Measurements from ENCODE around the gene UBE2R2. TPM values are rescaled to one million over a fixed set of nuclear protein-coding genes. Genes with fewer than 3 reads are reported as not detected.

The UBE2R2 gene
- total and polyA plus RNA-seq, 10 of the 15 experiments (the other 5 are each of a cell fraction or from before 2014, with no cell fraction given): 7.2 to 32.8 (median 17.2) TPM

- 100% methylated on average over 2 of the region's 2 CpGs for WGBS (ENCODE audit: insufficient coverage, insufficient replicate concordance, low lambda C conversion rate, missing lambda C conversion rate)
- FAIRE-seq: no peak
- intact Hi-C loops (cut with micrococcal nuclease; ENCODE audit: unreplicated experiment): no loop called here
- Histone ChIP-seq H3K79me2 (ENCODE audit: control insufficient read depth, insufficient read depth, low read length) (peaks cover 81% of the 10 kb centered on the region), H3K9ac (ENCODE audit: control insufficient read depth, insufficient read depth, low read length) (no peak overlapping the region), H3K4me3 (no peak overlapping the region), H4K20me1 (ENCODE audit: control insufficient read depth, insufficient read depth) (peaks cover 3% of the 10 kb centered on the region; the same call in 1 of the 2 replicates), H2AFZ (ENCODE audit: control insufficient read depth, low read depth, low read length) (no peak overlapping the region), H3K4me2 (ENCODE audit: control insufficient read depth, insufficient read depth) (no peak overlapping the region), H3K27me3 (replicated peaks in 1 of 2; ENCODE audit: control insufficient read depth in 2 of 2, insufficient read depth in 2 of 2, low read length in 1 of 2) (no peaks in the 10 kb centered on the region), H3K4me1 (ENCODE audit: control insufficient read depth, insufficient read depth, low read length) (peaks cover 7% of the 10 kb centered on the region), H3K36me3 (ENCODE audit: control insufficient read depth in 2 of 2, insufficient read depth in 2 of 2, low read length in 1 of 2) (no peaks in the 10 kb centered on the region; a peak in 2 of 4 replicates), H3K27ac (ENCODE audit: control insufficient read depth, insufficient read depth) (no peak overlapping the region), H3K9me3 (replicated peaks; ENCODE audit: control insufficient read depth, insufficient read depth, low read length) (no peaks in the 10 kb centered on the region)
- SMC1A ChIA-PET (ENCODE audit: uncharacterized antibody, unreplicated experiment): interaction anchor here (0.8 to 2.2 kb wide), 4 partner anchors 16 to 45 kb away, joined by 3 to 8 read pairs (median 4); no protein-coding TSS in a partner anchor
- no peak for ATAC-seq
- CTCF ChIA-PET: interaction anchor here (1.0 to 1.6 kb wide), 2 partner anchors 26 to 61 kb away, joined by 3 to 4 read pairs; no protein-coding TSS in a partner anchor
- POLR2A ChIA-PET: interaction anchor here (0.8 kb wide), 1 partner anchor 18 kb away, joined by 3 read pairs; no protein-coding TSS in a partner anchor
- RAD21 ChIA-PET (ENCODE audit: unreplicated experiment): no interaction called here
- DNase-seq (ENCODE audit: low read depth, low spot score): no peak
- in situ Hi-C loops (cut with MboI): no loop called here
- BruUV-seq (replicated peaks): no TSS peak
- no peak for TF ChIP-seq EZH2 (IDR thresholded peaks at IDR 0.05; ENCODE audit: borderline replicate concordance, control insufficient read depth, low read depth, low read length)
- TF ChIP-seq BHLHE40 (IDR thresholded peaks at IDR 0.05; ENCODE audit: borderline replicate concordance in 1 of 2, low read depth in 2 of 2, low read length in 1 of 2): no peak
- TF ChIP-seq, protein P1, sequence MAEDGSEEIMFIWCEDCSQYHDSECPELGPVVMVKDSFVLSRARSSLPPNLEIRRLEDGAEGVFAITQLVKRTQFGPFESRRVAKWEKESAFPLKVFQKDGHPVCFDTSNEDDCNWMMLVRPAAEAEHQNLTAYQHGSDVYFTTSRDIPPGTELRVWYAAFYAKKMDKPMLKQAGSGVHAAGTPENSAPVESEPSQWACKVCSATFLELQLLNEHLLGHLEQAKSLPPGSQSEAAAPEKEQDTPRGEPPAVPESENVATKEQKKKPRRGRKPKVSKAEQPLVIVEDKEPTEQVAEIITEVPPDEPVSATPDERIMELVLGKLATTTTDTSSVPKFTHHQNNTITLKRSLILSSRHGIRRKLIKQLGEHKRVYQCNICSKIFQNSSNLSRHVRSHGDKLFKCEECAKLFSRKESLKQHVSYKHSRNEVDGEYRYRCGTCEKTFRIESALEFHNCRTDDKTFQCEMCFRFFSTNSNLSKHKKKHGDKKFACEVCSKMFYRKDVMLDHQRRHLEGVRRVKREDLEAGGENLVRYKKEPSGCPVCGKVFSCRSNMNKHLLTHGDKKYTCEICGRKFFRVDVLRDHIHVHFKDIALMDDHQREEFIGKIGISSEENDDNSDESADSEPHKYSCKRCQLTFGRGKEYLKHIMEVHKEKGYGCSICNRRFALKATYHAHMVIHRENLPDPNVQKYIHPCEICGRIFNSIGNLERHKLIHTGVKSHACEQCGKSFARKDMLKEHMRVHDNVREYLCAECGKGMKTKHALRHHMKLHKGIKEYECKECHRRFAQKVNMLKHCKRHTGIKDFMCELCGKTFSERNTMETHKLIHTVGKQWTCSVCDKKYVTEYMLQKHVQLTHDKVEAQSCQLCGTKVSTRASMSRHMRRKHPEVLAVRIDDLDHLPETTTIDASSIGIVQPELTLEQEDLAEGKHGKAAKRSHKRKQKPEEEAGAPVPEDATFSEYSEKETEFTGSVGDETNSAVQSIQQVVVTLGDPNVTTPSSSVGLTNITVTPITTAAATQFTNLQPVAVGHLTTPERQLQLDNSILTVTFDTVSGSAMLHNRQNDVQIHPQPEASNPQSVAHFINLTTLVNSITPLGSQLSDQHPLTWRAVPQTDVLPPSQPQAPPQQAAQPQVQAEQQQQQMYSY (CRISPR knock-in tag; IDR thresholded peaks at IDR 0.05): no peak
- no peak for TF ChIP-seq ATF3 (IDR thresholded peaks at IDR 0.05; ENCODE audit: borderline replicate concordance, extremely low read depth, low read depth, low read length)
- TF ChIP-seq JUND (IDR thresholded peaks at IDR 0.05; ENCODE audit: low read depth, low read length): no peak
- no peak for TF ChIP-seq ZBED1 (IDR thresholded peaks at IDR 0.05; ENCODE audit: borderline replicate concordance)
- TF ChIP-seq RBBP5 (conservative IDR thresholded peaks at IDR 0.05): no peak
- TF ChIP-seq IRF4 (IDR thresholded peaks at IDR 0.05; ENCODE audit: low read depth, low read length): no peak
- no peak for TF ChIP-seq IRF3 (IDR thresholded peaks at IDR 0.05)
- TF ChIP-seq, protein P2, sequence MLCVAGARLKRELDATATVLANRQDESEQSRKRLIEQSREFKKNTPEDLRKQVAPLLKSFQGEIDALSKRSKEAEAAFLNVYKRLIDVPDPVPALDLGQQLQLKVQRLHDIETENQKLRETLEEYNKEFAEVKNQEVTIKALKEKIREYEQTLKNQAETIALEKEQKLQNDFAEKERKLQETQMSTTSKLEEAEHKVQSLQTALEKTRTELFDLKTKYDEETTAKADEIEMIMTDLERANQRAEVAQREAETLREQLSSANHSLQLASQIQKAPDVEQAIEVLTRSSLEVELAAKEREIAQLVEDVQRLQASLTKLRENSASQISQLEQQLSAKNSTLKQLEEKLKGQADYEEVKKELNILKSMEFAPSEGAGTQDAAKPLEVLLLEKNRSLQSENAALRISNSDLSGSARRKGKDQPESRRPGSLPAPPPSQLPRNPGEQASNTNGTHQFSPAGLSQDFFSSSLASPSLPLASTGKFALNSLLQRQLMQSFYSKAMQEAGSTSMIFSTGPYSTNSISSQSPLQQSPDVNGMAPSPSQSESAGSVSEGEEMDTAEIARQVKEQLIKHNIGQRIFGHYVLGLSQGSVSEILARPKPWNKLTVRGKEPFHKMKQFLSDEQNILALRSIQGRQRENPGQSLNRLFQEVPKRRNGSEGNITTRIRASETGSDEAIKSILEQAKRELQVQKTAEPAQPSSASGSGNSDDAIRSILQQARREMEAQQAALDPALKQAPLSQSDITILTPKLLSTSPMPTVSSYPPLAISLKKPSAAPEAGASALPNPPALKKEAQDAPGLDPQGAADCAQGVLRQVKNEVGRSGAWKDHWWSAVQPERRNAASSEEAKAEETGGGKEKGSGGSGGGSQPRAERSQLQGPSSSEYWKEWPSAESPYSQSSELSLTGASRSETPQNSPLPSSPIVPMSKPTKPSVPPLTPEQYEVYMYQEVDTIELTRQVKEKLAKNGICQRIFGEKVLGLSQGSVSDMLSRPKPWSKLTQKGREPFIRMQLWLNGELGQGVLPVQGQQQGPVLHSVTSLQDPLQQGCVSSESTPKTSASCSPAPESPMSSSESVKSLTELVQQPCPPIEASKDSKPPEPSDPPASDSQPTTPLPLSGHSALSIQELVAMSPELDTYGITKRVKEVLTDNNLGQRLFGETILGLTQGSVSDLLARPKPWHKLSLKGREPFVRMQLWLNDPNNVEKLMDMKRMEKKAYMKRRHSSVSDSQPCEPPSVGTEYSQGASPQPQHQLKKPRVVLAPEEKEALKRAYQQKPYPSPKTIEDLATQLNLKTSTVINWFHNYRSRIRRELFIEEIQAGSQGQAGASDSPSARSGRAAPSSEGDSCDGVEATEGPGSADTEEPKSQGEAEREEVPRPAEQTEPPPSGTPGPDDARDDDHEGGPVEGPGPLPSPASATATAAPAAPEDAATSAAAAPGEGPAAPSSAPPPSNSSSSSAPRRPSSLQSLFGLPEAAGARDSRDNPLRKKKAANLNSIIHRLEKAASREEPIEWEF (IDR thresholded peaks at IDR 0.05; ENCODE audit: insufficient replicate concordance, low read depth, low read length): no peak
- TF ChIP-seq CHD1 (IDR thresholded peaks at IDR 0.05; ENCODE audit: low read depth, low read length): no peak
- no peak for TF ChIP-seq PAX5 (IDR thresholded peaks at IDR 0.05; ENCODE audit: borderline replicate concordance, low read depth, low read length)
- no peak for TF ChIP-seq ZNF217 (IDR thresholded peaks at IDR 0.05)
- no peak for TF ChIP-seq SMC3 (IDR thresholded peaks at IDR 0.05; ENCODE audit: borderline replicate concordance, low read length)
These were observed 23.4 kb downstream of the UBE2R2 start for GRCh38 chr9:33840381-33840780.

Data from GM12878 (cell line).